ENCODE data around the gene SORL1-AS1.

SORL1-AS1 gene

GRCh38 chr11:121448011-121448410 lies 4.8 kb downstream of the SORL1-AS1 start:
- DNase-seq, result no peak
- TF ChIP-seq POLR2AphosphoS5 (IDR thresholded peaks at IDR 0.05) (no peak), EP300 (IDR thresholded peaks at IDR 0.05) (no peak), CTCF (IDR thresholded peaks at IDR 0.05) (no peak), POLR2A (IDR thresholded peaks at IDR 0.05) (no peak)
- H3K27ac ChIP-seq, result peak overlapping the region in 2 of 5 donors; percentile 80 to 81
- no peak overlapping the region for H3K4me3 ChIP-seq
- no peaks in the 10 kb centered on the region for H3K9me3 ChIP-seq
- H3K36me3 ChIP-seq, result no peaks in the 10 kb centered on the region
- peaks cover 0 to 10% (median 3%) of the 10 kb centered on the region in 3 donors for H3K27me3 ChIP-seq
- intact Hi-C loops (cut with DNase I; ENCODE audit: low total_unique reads), result no loop called here
- peaks cover 0 to 42% (median 21%) of the 10 kb centered on the region in 4 donors for H3K4me1 ChIP-seq
- WGBS, 5 donors, result 82 to 92% (median 90%) methylated on average over 4 of the region's 4 CpGs

GRCh38 chr11:121446752-121447156 lies 6.0 kb downstream of the SORL1-AS1 start:
- H3K27ac ChIP-seq, result no peak overlapping the region
- TF ChIP-seq POLR2A (IDR thresholded peaks at IDR 0.05) (no peak), POLR2AphosphoS5 (IDR thresholded peaks at IDR 0.05) (no peak), CTCF (IDR thresholded peaks at IDR 0.05) (no peak), EP300 (IDR thresholded peaks at IDR 0.05) (no peak)

GRCh38 chr11:121445071-121445768 lies 7.5 kb downstream of the SORL1-AS1 start:
- no peak for DNase-seq
- Histone ChIP-seq H3K4me1 (peaks cover 0 to 17% (median 4%) of the 10 kb centered on the region in 4 donors), H3K36me3 (no peaks in the 10 kb centered on the region), H3K27me3 (no peaks in the 10 kb centered on the region), H3K9me3 (no peaks in the 10 kb centered on the region), H3K4me3 (no peak overlapping the region), H3K27ac (no peak overlapping the region)
- WGBS, 5 donors, result 66 to 75% (median 74%) methylated on average over 14 of the region's 14 CpGs
- TF ChIP-seq POLR2AphosphoS5 (IDR thresholded peaks at IDR 0.05) (no peak), EP300 (IDR thresholded peaks at IDR 0.05) (no peak)
- intact Hi-C loops (cut with DNase I; ENCODE audit: low total_unique reads), result no loop called here

More at GRCh38 chr11:121446752-121447156, 6.0 kb downstream of the SORL1-AS1 start:
- intact Hi-C loops (cut with DNase I; ENCODE audit: low total_unique reads), result no loop called here
- Histone ChIP-seq H3K9me3 (no peaks in the 10 kb centered on the region), H3K4me3 (no peak overlapping the region), H3K4me1 (peaks cover 0 to 32% (median 14%) of the 10 kb centered on the region in 4 donors), H3K36me3 (no peaks in the 10 kb centered on the region), H3K27me3 (peaks cover 0 to 2% (median 0%) of the 10 kb centered on the region in 3 donors)
- peak in 1 of 2 donors; percentile 47 for DNase-seq
- 53 to 75% (median 67%) methylated on average over 4 of the region's 4 CpGs for WGBS, 5 donors

- intact Hi-C loops (cut with DNase I; ENCODE audit: low total_unique reads), result no loop called here
- 76 to 90% (median 86%) methylated on average over 3 of the region's 3 CpGs for WGBS, 5 donors
- DNase-seq, result no peak
- no peaks in the 10 kb centered on the region for H3K36me3 ChIP-seq
- no peak overlapping the region for H3K4me3 ChIP-seq
- peaks cover 0 to 10% (median 4%) of the 10 kb centered on the region in 4 donors for H3K4me1 ChIP-seq
- H3K27ac ChIP-seq, result no peak overlapping the region
- no peaks in the 10 kb centered on the region for H3K27me3 ChIP-seq
- H3K9me3 ChIP-seq, result no peaks in the 10 kb centered on the region
- TF ChIP-seq POLR2AphosphoS5 (IDR thresholded peaks at IDR 0.05), result no peak
Observed at GRCh38 chr11:121444526-121444925, 8.2 kb downstream of the SORL1-AS1 start.

- Histone ChIP-seq H3K27ac (no peak overlapping the region), H3K27me3 (no peaks in the 10 kb centered on the region), H3K4me1 (peaks cover 0 to 10% (median 4%) of the 10 kb centered on the region in 4 donors), H3K9me3 (no peaks in the 10 kb centered on the region), H3K4me3 (no peak overlapping the region), H3K36me3 (no peaks in the 10 kb centered on the region)
- 87 to 98% (median 95%) methylated on average over 4 of the region's 4 CpGs for WGBS, 5 donors
- intact Hi-C loops (cut with DNase I; ENCODE audit: low total_unique reads), result no loop called here
- DNase-seq, result no peak
- no peak for TF ChIP-seq EP300 (IDR thresholded peaks at IDR 0.05)
- no peak for TF ChIP-seq POLR2A (IDR thresholded peaks at IDR 0.05)
- no peak for TF ChIP-seq CTCF (IDR thresholded peaks at IDR 0.05)
- TF ChIP-seq POLR2AphosphoS5 (IDR thresholded peaks at IDR 0.05), result no peak
Observed at GRCh38 chr11:121443688-121444275, 9.0 kb downstream of the SORL1-AS1 start.
